ENCODE measurements around the gene INTS7. TPM values are rescaled to one million over a fixed set of nuclear protein-coding genes. Genes with fewer than 3 reads are reported as not detected.
A peak's percentile ranks its signal among the peaks of the same experiment; 100 is the strongest.

The INTS7 gene
- total RNA-seq: 10 to 100 TPM; 27.6 to 29.4 TPM

- Mint-ChIP-seq H3K27me3 (peaks cover 4% of the 10 kb centered on the region), H3K27ac (peak within 1 kb of the TSS; percentile 100), H3K9me3 (no peaks in the 10 kb centered on the region), H3K4me1 (peaks cover 52% of the 10 kb centered on the region), H3K36me3 (peaks cover 69% of the 10 kb centered on the region), H3K4me3 (peak within 1 kb of the TSS; percentile 98)
- DNase-seq: peak; percentile 98
Measured at GRCh38 chr1:212035123-212035834, at the start of gene INTS7, which contains the start of gene DTL. TSS of gene INTS7 (minus strand) at chr1:212035557. CDS start at chr1:212035437, 120 bp downstream. TSS of gene DTL (plus strand) at chr1:212035748. CDS start at chr1:212035891, 143 bp downstream.

GRCh38 chr1:212082765-212083406 is 47.5 kb upstream of the INTS7 start:
- DNase-seq: no peak
- H3K27me3 Mint-ChIP-seq: no peaks in the 10 kb centered on the region
- peaks cover 33% of the 10 kb centered on the region for H3K36me3 Mint-ChIP-seq
- H3K27ac Mint-ChIP-seq: no peak overlapping the region
- peaks cover 2% of the 10 kb centered on the region for H3K4me1 Mint-ChIP-seq
- no peaks in the 10 kb centered on the region for H3K9me3 Mint-ChIP-seq
- no peak overlapping the region for H3K4me3 Mint-ChIP-seq

GRCh38 chr1:212078826-212079225 is 43.5 kb upstream of the INTS7 start:
- Mint-ChIP-seq H3K4me3 (no peak overlapping the region), H3K36me3 (peaks cover 41% of the 10 kb centered on the region), H3K27ac (no peak overlapping the region), H3K4me1 (no peaks in the 10 kb centered on the region), H3K27me3 (no peaks in the 10 kb centered on the region), H3K9me3 (no peaks in the 10 kb centered on the region)
- DNase-seq: no peak

GRCh38 chr1:212077028-212077427 is 41.7 kb upstream of the INTS7 start:
- no peaks in the 10 kb centered on the region for H3K9me3 Mint-ChIP-seq
- H3K36me3 Mint-ChIP-seq: peaks cover 42% of the 10 kb centered on the region
- no peaks in the 10 kb centered on the region for H3K27me3 Mint-ChIP-seq
- H3K4me3 Mint-ChIP-seq: no peak overlapping the region
- no peaks in the 10 kb centered on the region for H3K4me1 Mint-ChIP-seq
- no peak for DNase-seq
- no peak overlapping the region for H3K27ac Mint-ChIP-seq

DNA sequence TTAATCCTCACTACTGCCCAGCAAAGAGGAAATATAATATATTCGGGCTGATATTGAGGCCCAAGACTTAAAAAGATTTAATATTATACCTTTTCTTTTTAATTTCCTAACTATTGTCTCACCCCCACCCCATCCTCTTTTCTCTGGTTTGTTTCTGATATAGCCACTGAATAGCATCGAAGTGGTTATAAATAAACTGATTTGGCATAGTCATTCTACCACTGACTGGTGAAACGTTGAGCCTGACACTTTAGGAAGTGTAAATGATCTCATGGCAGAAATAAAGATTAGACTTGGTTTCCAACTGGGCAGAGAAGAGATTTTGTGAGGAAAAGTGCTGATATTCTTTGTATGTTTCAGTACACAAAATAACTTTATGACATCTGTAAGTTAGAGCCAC is 39.5 kb upstream of the INTS7 start:
- DNase-seq: no peak
- H3K4me3 Mint-ChIP-seq: no peak overlapping the region
- no peaks in the 10 kb centered on the region for H3K9me3 Mint-ChIP-seq
- peaks cover 50% of the 10 kb centered on the region for H3K36me3 Mint-ChIP-seq
- peaks cover 2% of the 10 kb centered on the region for H3K4me1 Mint-ChIP-seq
- no peak overlapping the region for H3K27ac Mint-ChIP-seq
- no peaks in the 10 kb centered on the region for H3K27me3 Mint-ChIP-seq

GRCh38 chr1:212074313-212074712 is 39.0 kb upstream of the INTS7 start:
- Mint-ChIP-seq H3K4me1 (peaks cover 2% of the 10 kb centered on the region), H3K27ac (no peak overlapping the region), H3K27me3 (no peaks in the 10 kb centered on the region), H3K36me3 (peaks cover 46% of the 10 kb centered on the region), H3K9me3 (no peaks in the 10 kb centered on the region), H3K4me3 (no peak overlapping the region)
- no peak for DNase-seq

- peaks cover 2% of the 10 kb centered on the region for H3K4me1 Mint-ChIP-seq
- H3K4me3 Mint-ChIP-seq: no peak overlapping the region
- no peaks in the 10 kb centered on the region for H3K9me3 Mint-ChIP-seq
- peaks cover 45% of the 10 kb centered on the region for H3K36me3 Mint-ChIP-seq
- H3K27me3 Mint-ChIP-seq: no peaks in the 10 kb centered on the region
- no peak overlapping the region for H3K27ac Mint-ChIP-seq
- DNase-seq: no peak
Measured at GRCh38 chr1:212073490-212073889, 38.1 kb upstream of the INTS7 start.

- Mint-ChIP-seq H3K36me3 (peaks cover 52% of the 10 kb centered on the region), H3K27me3 (no peaks in the 10 kb centered on the region)
Measured at GRCh38 chr1:212072047-212072446, 36.7 kb upstream of the INTS7 start.

GRCh38 chr1:212070720-212071302 is 35.5 kb upstream of the INTS7 start:
- H3K27me3 Mint-ChIP-seq: no peaks in the 10 kb centered on the region
- no peak overlapping the region for H3K27ac Mint-ChIP-seq
- peaks cover 2% of the 10 kb centered on the region for H3K4me1 Mint-ChIP-seq
- no peaks in the 10 kb centered on the region for H3K9me3 Mint-ChIP-seq
- H3K36me3 Mint-ChIP-seq: peaks cover 45% of the 10 kb centered on the region
- H3K4me3 Mint-ChIP-seq: no peak overlapping the region
- DNase-seq: no peak

More at GRCh38 chr1:212072047-212072446, 36.7 kb upstream of the INTS7 start:
- Mint-ChIP-seq H3K4me3 (no peak overlapping the region), H3K9me3 (no peaks in the 10 kb centered on the region), H3K27ac (no peak overlapping the region), H3K4me1 (peaks cover 2% of the 10 kb centered on the region)
- DNase-seq: no peak

DNA sequence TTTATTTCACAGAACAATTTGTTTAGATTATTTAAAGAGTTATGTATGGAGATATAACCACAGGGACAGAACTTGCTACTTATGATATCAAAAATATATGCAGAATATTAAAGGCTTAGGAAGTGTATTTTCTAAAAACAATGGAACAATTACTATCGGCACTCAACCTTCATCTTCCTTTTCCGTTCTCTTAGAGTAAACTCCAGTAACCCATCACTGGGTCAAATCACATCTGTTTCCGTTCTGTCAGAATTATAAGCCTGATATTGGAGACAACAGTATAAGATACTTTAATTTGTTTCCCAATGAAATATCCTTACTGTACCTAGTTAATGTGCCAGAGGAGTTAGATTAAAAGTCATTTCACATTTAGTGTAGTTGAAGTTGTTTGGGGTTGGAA is 32.4 kb upstream of the INTS7 start:
- Mint-ChIP-seq H3K36me3 (peaks cover 46% of the 10 kb centered on the region), H3K4me1 (peaks cover 2% of the 10 kb centered on the region), H3K27ac (no peak overlapping the region)

GRCh38 chr1:212062832-212063438 is 27.6 kb upstream of the INTS7 start:
- H3K36me3 Mint-ChIP-seq: peaks cover 57% of the 10 kb centered on the region
- H3K4me3 Mint-ChIP-seq: no peak overlapping the region
- H3K9me3 Mint-ChIP-seq: peaks cover 3% of the 10 kb centered on the region
- no peak overlapping the region for H3K27ac Mint-ChIP-seq
- peaks cover 2% of the 10 kb centered on the region for H3K4me1 Mint-ChIP-seq
- H3K27me3 Mint-ChIP-seq: no peaks in the 10 kb centered on the region
- DNase-seq: no peak

More for the DNA sequence above, 32.4 kb upstream of the INTS7 start:
- Mint-ChIP-seq H3K9me3 (no peaks in the 10 kb centered on the region), H3K4me3 (no peak overlapping the region), H3K27me3 (no peaks in the 10 kb centered on the region)
- no peak for DNase-seq

- Mint-ChIP-seq H3K9me3 (peaks cover 18% of the 10 kb centered on the region), H3K4me1 (peaks cover 2% of the 10 kb centered on the region), H3K27me3 (no peaks in the 10 kb centered on the region), H3K36me3 (peaks cover 65% of the 10 kb centered on the region), H3K4me3 (no peak overlapping the region), H3K27ac (no peak overlapping the region)
- DNase-seq: no peak
Measured at GRCh38 chr1:212060632-212061472, 25.5 kb upstream of the INTS7 start.

GRCh38 chr1:212055333-212055732 is 20.0 kb upstream of the INTS7 start:
- no peak overlapping the region for H3K4me3 Mint-ChIP-seq
- H3K36me3 Mint-ChIP-seq: peaks cover 88% of the 10 kb centered on the region
- H3K27me3 Mint-ChIP-seq: no peaks in the 10 kb centered on the region
- H3K27ac Mint-ChIP-seq: no peak overlapping the region
- peaks cover 22% of the 10 kb centered on the region for H3K9me3 Mint-ChIP-seq
- H3K4me1 Mint-ChIP-seq: no peaks in the 10 kb centered on the region
- no peak for DNase-seq

DNA sequence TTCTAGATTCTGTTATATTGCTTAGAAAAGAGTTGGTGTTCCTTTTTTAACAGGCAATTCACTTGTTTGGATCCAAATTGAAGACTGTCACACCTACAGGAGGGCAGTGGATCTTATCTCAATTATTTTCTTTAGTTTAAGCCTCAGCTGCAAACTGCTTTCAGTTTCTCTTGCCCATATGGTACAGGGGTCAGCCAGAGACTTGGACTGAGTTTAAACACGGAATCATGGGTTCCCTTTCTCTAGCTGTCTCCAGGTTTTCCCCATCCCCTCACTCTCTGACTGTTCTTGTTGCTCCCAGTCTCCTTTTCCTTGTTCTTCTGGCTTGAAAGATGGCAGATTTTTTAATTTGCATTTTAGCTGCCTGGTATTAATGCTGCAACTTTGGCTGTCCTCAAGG is 18.6 kb upstream of the INTS7 start:
- H3K4me3 Mint-ChIP-seq: no peak overlapping the region

More for the DNA sequence above, 18.6 kb upstream of the INTS7 start:
- no peak overlapping the region for H3K27ac Mint-ChIP-seq
- H3K36me3 Mint-ChIP-seq: peaks cover 86% of the 10 kb centered on the region
- no peak for DNase-seq
- H3K9me3 Mint-ChIP-seq: peaks cover 22% of the 10 kb centered on the region
- H3K27me3 Mint-ChIP-seq: no peaks in the 10 kb centered on the region
- no peaks in the 10 kb centered on the region for H3K4me1 Mint-ChIP-seq
